ENCODE data around the gene HLA-E. TPM values are rescaled to one million over a fixed set of nuclear protein-coding genes. Genes with fewer than 3 reads are reported as not detected.
A peak's percentile ranks its signal among the peaks of the same experiment; 100 is the strongest.

The HLA-E gene
- total RNA-seq, 1 donor, result 320 TPM

- Histone ChIP-seq H3K27ac (ENCODE audit: low read depth, low read length) (no peak overlapping the region), H4K20me1 (ENCODE audit: insufficient read depth, low read length) (no peaks in the 10 kb centered on the region), H2AFZ (ENCODE audit: low read length) (no peak overlapping the region), H3K4me2 (ENCODE audit: insufficient read depth, low read length) (no peak overlapping the region), H3K36me3 (ENCODE audit: insufficient read depth, low read length) (no peaks in the 10 kb centered on the region), H3K9me3 (ENCODE audit: low read depth, low read length) (no peaks in the 10 kb centered on the region), H3K27me3 (ENCODE audit: insufficient read depth, low read length) (peaks cover 77% of the 10 kb centered on the region), H3K79me2 (ENCODE audit: insufficient read depth, low read length) (no peaks in the 10 kb centered on the region), H3K4me3 (ENCODE audit: insufficient read depth, low read length) (no peak overlapping the region), H3K4me1 (ENCODE audit: insufficient read depth, low read length) (peaks cover 3% of the 10 kb centered on the region)
- no peak for DNase-seq (ENCODE audit: insufficient read length, low spot score, missing footprints)
- no peak for TF ChIP-seq CTCF (IDR thresholded peaks at IDR 0.05; ENCODE audit: extremely low read depth, low read depth, low read length)
Observed at GRCh38 chr6:30446259-30446658, 43.0 kb upstream of the HLA-E start.

- DNase-seq (ENCODE audit: insufficient read length, low spot score, missing footprints), result no peak
- H3K9me3 ChIP-seq (ENCODE audit: low read depth, low read length), result no peaks in the 10 kb centered on the region
Observed at GRCh38 chr6:30447237-30447636, 42.1 kb upstream of the HLA-E start.

GRCh38 chr6:30450548-30450908 lies 38.8 kb upstream of the HLA-E start:
- Histone ChIP-seq H2AFZ (ENCODE audit: low read length) (peak overlapping the region; percentile 52), H3K27ac (ENCODE audit: low read depth, low read length) (no peak overlapping the region), H3K9me3 (ENCODE audit: low read depth, low read length) (no peaks in the 10 kb centered on the region), H3K27me3 (ENCODE audit: insufficient read depth, low read length) (peaks cover 79% of the 10 kb centered on the region), H3K79me2 (ENCODE audit: insufficient read depth, low read length) (no peaks in the 10 kb centered on the region), H3K36me3 (ENCODE audit: insufficient read depth, low read length) (no peaks in the 10 kb centered on the region), H3K4me3 (ENCODE audit: insufficient read depth, low read length) (peak overlapping the region; percentile 48), H3K4me1 (ENCODE audit: insufficient read depth, low read length) (peaks cover 3% of the 10 kb centered on the region), H3K4me2 (ENCODE audit: insufficient read depth, low read length) (peak overlapping the region; percentile 75), H4K20me1 (ENCODE audit: insufficient read depth, low read length) (no peaks in the 10 kb centered on the region)
- DNase-seq (ENCODE audit: insufficient read length, low spot score, missing footprints), result no peak
- TF ChIP-seq CTCF (IDR thresholded peaks at IDR 0.05; ENCODE audit: extremely low read depth, low read depth, low read length), result no peak

More at GRCh38 chr6:30447237-30447636, 42.1 kb upstream of the HLA-E start:
- H4K20me1 ChIP-seq (ENCODE audit: insufficient read depth, low read length), result no peaks in the 10 kb centered on the region
- no peak overlapping the region for H3K4me2 ChIP-seq (ENCODE audit: insufficient read depth, low read length)
- H2AFZ ChIP-seq (ENCODE audit: low read length), result no peak overlapping the region
- TF ChIP-seq CTCF (IDR thresholded peaks at IDR 0.05; ENCODE audit: extremely low read depth, low read depth, low read length), result peak; percentile 54
- H3K27ac ChIP-seq (ENCODE audit: low read depth, low read length), result no peak overlapping the region
- H3K4me3 ChIP-seq (ENCODE audit: insufficient read depth, low read length), result no peak overlapping the region
- H3K36me3 ChIP-seq (ENCODE audit: insufficient read depth, low read length), result no peaks in the 10 kb centered on the region
- H3K4me1 ChIP-seq (ENCODE audit: insufficient read depth, low read length), result peaks cover 3% of the 10 kb centered on the region
- no peaks in the 10 kb centered on the region for H3K79me2 ChIP-seq (ENCODE audit: insufficient read depth, low read length)
- H3K27me3 ChIP-seq (ENCODE audit: insufficient read depth, low read length), result peaks cover 87% of the 10 kb centered on the region

DNA sequence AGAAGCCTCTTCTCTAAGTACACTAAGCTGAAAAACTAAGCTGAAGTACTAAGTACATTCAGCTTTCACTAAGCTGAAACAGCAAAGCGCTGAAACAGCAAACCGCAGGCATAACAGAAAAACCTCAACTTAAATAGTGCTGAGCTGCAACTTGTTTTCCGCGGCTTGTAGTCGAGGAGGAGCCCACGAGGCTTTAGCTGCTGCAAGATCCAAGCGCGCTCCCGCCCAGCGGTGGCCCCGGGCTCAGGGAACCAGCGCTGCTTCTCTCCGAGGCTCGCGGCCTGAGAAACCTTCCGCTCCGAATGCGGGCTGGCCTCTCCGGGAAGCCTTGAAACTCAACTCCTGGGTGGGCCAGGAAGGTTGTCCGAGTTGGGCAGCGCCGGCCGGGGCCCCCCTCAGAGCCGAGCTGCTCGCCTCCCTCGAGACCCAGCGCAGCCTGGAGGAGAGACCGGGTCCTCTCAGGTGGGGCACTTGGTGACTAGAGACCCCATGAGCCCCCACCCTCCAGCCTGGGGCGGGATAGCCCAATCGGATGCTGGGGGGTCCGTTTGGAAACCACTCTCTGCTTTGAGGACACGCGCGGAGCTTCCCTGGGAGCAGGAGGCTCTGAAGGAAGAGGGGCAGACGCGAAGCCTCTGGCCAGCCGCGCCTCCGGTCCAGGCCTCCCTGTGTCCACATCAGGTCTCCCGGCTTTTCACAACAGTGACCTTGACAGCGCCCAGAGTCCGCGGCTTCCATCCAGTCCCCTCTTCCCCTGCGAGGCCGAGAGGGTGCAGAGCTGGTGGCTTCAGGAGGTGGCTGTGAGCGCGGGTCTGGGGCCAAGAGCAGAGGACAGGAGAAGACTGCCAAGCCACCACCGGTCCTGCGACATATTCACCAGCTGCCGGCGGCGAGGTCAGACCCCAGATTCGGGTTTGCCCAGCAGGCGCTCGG lies 38.1 kb upstream of the HLA-E start:
- TF ChIP-seq CTCF (IDR thresholded peaks at IDR 0.05; ENCODE audit: extremely low read depth, low read depth, low read length), result no peak
- peak overlapping the region; percentile 75 for H3K4me2 ChIP-seq (ENCODE audit: insufficient read depth, low read length)
- H3K36me3 ChIP-seq (ENCODE audit: insufficient read depth, low read length), result no peaks in the 10 kb centered on the region
- H2AFZ ChIP-seq (ENCODE audit: low read length), result peak overlapping the region; percentile 52
- H3K4me3 ChIP-seq (ENCODE audit: insufficient read depth, low read length), result peak overlapping the region; percentile 48
- H3K4me1 ChIP-seq (ENCODE audit: insufficient read depth, low read length), result peaks cover 3% of the 10 kb centered on the region
- H3K9me3 ChIP-seq (ENCODE audit: low read depth, low read length), result no peaks in the 10 kb centered on the region
- H4K20me1 ChIP-seq (ENCODE audit: insufficient read depth, low read length), result no peaks in the 10 kb centered on the region
- no peaks in the 10 kb centered on the region for H3K79me2 ChIP-seq (ENCODE audit: insufficient read depth, low read length)
- H3K27ac ChIP-seq (ENCODE audit: low read depth, low read length), result no peak overlapping the region
- peaks cover 72% of the 10 kb centered on the region for H3K27me3 ChIP-seq (ENCODE audit: insufficient read depth, low read length)
- peak; percentile 91 for DNase-seq (ENCODE audit: insufficient read length, low spot score, missing footprints)
